Keratinocyte (primary cell): ENCODE data around the gene SLITRK5. TPM values are rescaled to one million over a fixed set of nuclear protein-coding genes. Genes with fewer than 3 reads are reported as not detected.
A peak's percentile ranks its signal among the peaks of the same experiment; 100 is the strongest.

Experiments used
- DNase-seq: peaks from one replicate; pipeline ENCODE4 v3.0.0-alpha.2; 2011; ENCODE audit warnings: low read depth, missing footprints, low spot score
- FAIRE-seq: peaks from 2 replicates; lab custom pipeline; 2011; peaks lifted over from hg19 to GRCh38; lab: Jason Lieb, UNC
- H2AFZ ChIP-seq: 2 replicates; pipeline ENCODE4 v1.6.0; 2012; ENCODE audit warnings: low read length, control low read depth, inconsistent platforms; ENCODE audit not compliant: control insufficient read depth
- H3K27ac ChIP-seq: 2 replicates; pipeline ENCODE4 v1.5.1; 2011; ENCODE audit warnings: low read length; ENCODE audit not compliant: control insufficient read depth, insufficient read depth
- H3K27me3 ChIP-seq: 3 replicates; pipeline ENCODE4 v1.6.0; 2011; ENCODE audit warnings: low read length; ENCODE audit not compliant: control insufficient read depth, insufficient read depth; ENCODE audit errors: extremely low read depth
- H3K36me3 ChIP-seq, 2 experiments: 2 replicates in 1 of 2; 3 replicates in 1 of 2; pipeline ENCODE4 v1.5.1; 2011; ENCODE audit warnings: low read length in 2 of 2, mild to moderate bottlenecking in 1 of 2; ENCODE audit not compliant: control insufficient read depth in 2 of 2, insufficient read depth in 2 of 2; ENCODE audit errors: extremely low read depth in 1 of 2
- H3K4me1 ChIP-seq: 3 replicates; pipeline ENCODE4 v1.5.1; 2011; ENCODE audit warnings: low read length; ENCODE audit not compliant: control insufficient read depth, insufficient read depth; ENCODE audit errors: extremely low read depth
- H3K4me2 ChIP-seq: 3 replicates; pipeline ENCODE4 v1.6.0; 2011; ENCODE audit warnings: low read depth, low read length; ENCODE audit not compliant: control insufficient read depth, insufficient read depth; ENCODE audit errors: extremely low read depth
- H3K4me3 ChIP-seq, 3 experiments: fragments of 200-600 bp in 1 of 3; sonication (generic) in 1 of 3; 2 replicates in 2 of 3; 3 replicates in 1 of 3; pipeline ENCODE4 v1.5.1; 2011 to 2016; ENCODE audit warnings: low read length in 3 of 3, mild to moderate bottlenecking in 3 of 3, control low read depth in 2 of 3, inconsistent platforms in 1 of 3, low read depth in 1 of 3, mixed read lengths in 1 of 3, mixed run types in 1 of 3, moderate library complexity in 1 of 3; ENCODE audit not compliant: control insufficient read depth in 2 of 3, insufficient read depth in 2 of 3; ENCODE audit errors: extremely low read depth in 1 of 3
- H3K79me2 ChIP-seq: 2 replicates; pipeline ENCODE4 v1.6.0; 2012; ENCODE audit warnings: low read length; ENCODE audit not compliant: control insufficient read depth, insufficient read depth
- H3K9ac ChIP-seq: 3 replicates; pipeline ENCODE4 v1.6.0; 2011; ENCODE audit warnings: low read length; ENCODE audit not compliant: control insufficient read depth, insufficient read depth; ENCODE audit errors: extremely low read depth
- H3K9me1 ChIP-seq: 3 replicates; pipeline ENCODE4 v1.6.0; 2011; ENCODE audit warnings: low read length; ENCODE audit not compliant: control insufficient read depth, insufficient read depth; ENCODE audit errors: extremely low read depth
- H3K9me3 ChIP-seq: 2 replicates; pipeline ENCODE4 v1.5.1; 2012; ENCODE audit warnings: low read depth, low read length; ENCODE audit not compliant: control insufficient read depth
- H4K20me1 ChIP-seq: 3 replicates; pipeline ENCODE4 v1.6.0; 2011; ENCODE audit warnings: low read length; ENCODE audit not compliant: control insufficient read depth, insufficient read depth; ENCODE audit errors: extremely low read depth
- EZH2 ChIP-seq: IDR thresholded peaks from one replicate; pipeline ENCODE4 v1.6.1; 2012; ENCODE audit warnings: inconsistent platforms, mild to moderate bottlenecking, low read length, moderate library complexity
- dilution Hi-C: fragments of 300-500 bp; cut with MboI; formaldehyde crosslinking; loops from one replicate; pipeline ENCODE4 v1.7.0; 2020; ENCODE audit warnings: low sequenced_read_pairs; ENCODE audit not compliant: extremely low pct_ligation_motif_present
- polyA plus RNA-seq, 5 experiments: library from polyadenylated mRNA; depleted of rRNA in 3 of 5; stranded (reverse) in 3 of 5; stranded (forward) in 1 of 5; unstranded in 1 of 5; fragments of >200 nt; gene quantifications; 1 replicate in 1 of 5; 2 replicates in 3 of 5; 3 replicates in 1 of 5; pipeline versions ENCODE4 v1.2.1 to v1.2.3, GENCODE V29; 2011 to 2012; ENCODE audit warnings: missing spikeins in 2 of 5, low read depth in 1 of 5, low replicate concordance in 1 of 5
- TF ChIP-seq, protein P1 (sequence below), 3 experiments: IDR thresholded peaks in 1 of 3; conservative IDR thresholded peaks in 1 of 3; optimal IDR thresholded peaks in 1 of 3; 2 replicates in 2 of 3; 3 replicates in 1 of 3; pipeline versions ENCODE3 to v1.5.1; 2011; ENCODE audit warnings: low read length in 3 of 3, mild to moderate bottlenecking in 3 of 3, moderate library complexity in 2 of 3, control low read depth in 1 of 3, inconsistent platforms in 1 of 3; ENCODE audit not compliant: insufficient read depth in 2 of 3; ENCODE audit errors: extremely low read depth in 1 of 3

Gene SLITRK5
- polyA plus RNA-seq, 1 donor (not counting 4 experiments of a cell fraction or from before 2014, with no cell fraction given) = 0.01 TPM

DNA sequence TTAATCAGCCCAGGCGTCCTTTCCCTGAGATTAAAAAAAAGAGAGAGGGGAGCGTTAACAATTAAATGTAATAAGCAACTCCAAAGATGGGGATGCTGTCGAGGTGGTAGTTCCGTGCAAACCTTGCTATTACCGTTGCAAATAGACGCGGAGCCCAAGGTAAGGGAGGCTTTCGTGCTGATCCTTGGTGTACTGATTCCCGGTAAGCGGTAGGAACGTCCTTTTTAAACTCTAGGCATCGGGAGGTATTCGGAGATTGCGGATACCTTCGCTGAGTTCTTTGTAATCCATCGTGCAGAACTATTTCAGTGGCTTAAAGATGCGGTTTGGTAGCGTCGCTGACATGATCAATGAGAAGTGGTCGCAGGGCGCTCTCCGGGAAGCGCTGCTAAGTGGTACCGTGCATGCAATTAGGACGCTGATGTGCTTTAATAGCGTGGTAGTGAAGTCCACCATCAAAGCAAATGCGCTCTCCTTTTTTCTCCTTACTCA lies 3.1 kb downstream of the SLITRK5 start:
- Histone ChIP-seq H2AFZ (no peak overlapping the region), H3K27me3 (peaks cover 66% of the 10 kb centered on the region), H3K4me3 (no peak overlapping the region), H3K79me2 (no peaks in the 10 kb centered on the region), H4K20me1 (no peaks in the 10 kb centered on the region), H3K4me2 (no peak overlapping the region), H3K9me1 (no peaks in the 10 kb centered on the region), H3K9ac (no peak overlapping the region), H3K36me3 (no peaks in the 10 kb centered on the region), H3K4me1 (peaks cover 15% of the 10 kb centered on the region), H3K9me3 (no peaks in the 10 kb centered on the region), H3K27ac (no peak overlapping the region)
- dilution Hi-C loops = no loop called here
- no peak for FAIRE-seq
- DNase-seq = no peak
- TF ChIP-seq, protein P1, sequence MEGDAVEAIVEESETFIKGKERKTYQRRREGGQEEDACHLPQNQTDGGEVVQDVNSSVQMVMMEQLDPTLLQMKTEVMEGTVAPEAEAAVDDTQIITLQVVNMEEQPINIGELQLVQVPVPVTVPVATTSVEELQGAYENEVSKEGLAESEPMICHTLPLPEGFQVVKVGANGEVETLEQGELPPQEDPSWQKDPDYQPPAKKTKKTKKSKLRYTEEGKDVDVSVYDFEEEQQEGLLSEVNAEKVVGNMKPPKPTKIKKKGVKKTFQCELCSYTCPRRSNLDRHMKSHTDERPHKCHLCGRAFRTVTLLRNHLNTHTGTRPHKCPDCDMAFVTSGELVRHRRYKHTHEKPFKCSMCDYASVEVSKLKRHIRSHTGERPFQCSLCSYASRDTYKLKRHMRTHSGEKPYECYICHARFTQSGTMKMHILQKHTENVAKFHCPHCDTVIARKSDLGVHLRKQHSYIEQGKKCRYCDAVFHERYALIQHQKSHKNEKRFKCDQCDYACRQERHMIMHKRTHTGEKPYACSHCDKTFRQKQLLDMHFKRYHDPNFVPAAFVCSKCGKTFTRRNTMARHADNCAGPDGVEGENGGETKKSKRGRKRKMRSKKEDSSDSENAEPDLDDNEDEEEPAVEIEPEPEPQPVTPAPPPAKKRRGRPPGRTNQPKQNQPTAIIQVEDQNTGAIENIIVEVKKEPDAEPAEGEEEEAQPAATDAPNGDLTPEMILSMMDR (optimal IDR thresholded peaks at IDR 0.05 in 1 of 3, IDR thresholded peaks at IDR 0.05 in 1 of 3, conservative IDR thresholded peaks at IDR 0.05 in 1 of 3; ENCODE audit: extremely low read depth in 1 of 3, insufficient read depth in 2 of 3, low read length in 3 of 3) = no peak
- TF ChIP-seq EZH2 = peak; percentile 52

DNA sequence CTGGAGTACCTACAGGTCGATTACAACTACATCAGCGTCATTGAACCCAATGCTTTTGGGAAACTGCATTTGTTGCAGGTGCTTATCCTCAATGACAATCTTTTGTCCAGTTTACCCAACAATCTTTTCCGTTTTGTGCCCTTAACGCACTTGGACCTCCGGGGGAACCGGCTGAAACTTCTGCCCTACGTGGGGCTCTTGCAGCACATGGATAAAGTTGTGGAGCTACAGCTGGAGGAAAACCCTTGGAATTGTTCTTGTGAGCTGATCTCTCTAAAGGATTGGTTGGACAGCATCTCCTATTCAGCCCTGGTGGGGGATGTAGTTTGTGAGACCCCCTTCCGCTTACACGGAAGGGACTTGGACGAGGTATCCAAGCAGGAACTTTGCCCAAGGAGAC lies 4.7 kb downstream of the SLITRK5 start:
- H3K36me3 ChIP-seq = no peaks in the 10 kb centered on the region
- no peak overlapping the region for H3K4me2 ChIP-seq
- H3K27ac ChIP-seq = no peak overlapping the region
- H4K20me1 ChIP-seq = no peaks in the 10 kb centered on the region
- H3K4me3 ChIP-seq = no peak overlapping the region
- DNase-seq = no peak
- no peaks in the 10 kb centered on the region for H3K9me3 ChIP-seq
- no peaks in the 10 kb centered on the region for H3K79me2 ChIP-seq
- peaks cover 15% of the 10 kb centered on the region for H3K4me1 ChIP-seq
- H2AFZ ChIP-seq = no peak overlapping the region
- no peak overlapping the region for H3K9ac ChIP-seq
- no peak for TF ChIP-seq EZH2
- TF ChIP-seq, protein P1 (optimal IDR thresholded peaks at IDR 0.05 in 1 of 3, IDR thresholded peaks at IDR 0.05 in 1 of 3, conservative IDR thresholded peaks at IDR 0.05 in 1 of 3; ENCODE audit: extremely low read depth in 1 of 3, insufficient read depth in 2 of 3, low read length in 3 of 3) = no peak
- dilution Hi-C loops = no loop called here
- peaks cover 66% of the 10 kb centered on the region for H3K27me3 ChIP-seq
- H3K9me1 ChIP-seq = no peaks in the 10 kb centered on the region
- FAIRE-seq = no peak
